Esophagus muscularis mucosa (tissue), 4 donors: ENCODE data around the gene HNRNPA3. TPM values are rescaled to one million over a fixed set of nuclear protein-coding genes. Genes with fewer than 3 reads are reported as not detected.
A peak's percentile ranks its signal among the peaks of the same experiment; 100 is the strongest.

Experiments used
- DNase-seq: peaks from one replicate; pipeline ENCODE4 v3.0.0-alpha.2; 2017; ENCODE audit errors: extremely low spot score
- H3K27ac ChIP-seq, 4 donors: fragments of 200-600 bp; sonication (generic); replicated peaks in 1 of 4; 1 replicate in 3 of 4; 2 replicates in 1 of 4; pipeline ENCODE4 v1.5.1; 2016 to 2019; ENCODE audit warnings: mild to moderate bottlenecking in 1 of 4
- H3K27me3 ChIP-seq, 4 donors: fragments of 200-600 bp; sonication (generic); one replicate each; pipeline versions ENCODE4 v1.5.1 to v1.6.0; 2016 to 2019
- H3K36me3 ChIP-seq, 4 donors: fragments of 200-600 bp; sonication (generic); one replicate each; pipeline ENCODE4 v1.5.1; 2016 to 2019
- H3K4me1 ChIP-seq, 4 donors: fragments of 200-600 bp; sonication (generic); one replicate each; pipeline ENCODE4 v1.5.1; 2016 to 2019
- H3K4me3 ChIP-seq, 4 donors: fragments of 200-600 bp; sonication (generic); 1 replicate in 2 of 4; 2 replicates in 2 of 4; pipeline ENCODE4 v1.5.1; 2016 to 2019; ENCODE audit warnings: mild to moderate bottlenecking in 4 of 4, moderate library complexity in 1 of 4
- H3K9me3 ChIP-seq, 4 donors: fragments of 200-600 bp; sonication (generic); 1 replicate in 3 of 4; 2 replicates in 1 of 4; pipeline ENCODE4 v1.5.1; 2016 to 2019
- CTCF ChIP-seq, 3 experiments: fragments of 200-600 bp in 2 of 3; fragments of 450-650 bp in 1 of 3; sonication (generic) in 2 of 3; IDR thresholded peaks; one replicate each; pipeline ENCODE4 v1.5.1; 2017 to 2019; ENCODE audit warnings: antibody characterized with exemption in 3 of 3, mild to moderate bottlenecking in 2 of 3, moderate library complexity in 1 of 3
- EP300 ChIP-seq: sonication (generic); formaldehyde crosslinking; IDR thresholded peaks from one replicate; pipeline ENCODE4 v1.6.1; 2017; ENCODE audit warnings: antibody characterized with exemption
- POLR2A ChIP-seq: fragments of 450-650 bp; IDR thresholded peaks from one replicate; pipeline ENCODE4 v1.6.1; 2017; ENCODE audit warnings: antibody characterized with exemption, moderate library complexity, mild to moderate bottlenecking, low read depth
- POLR2AphosphoS5 ChIP-seq, 2 donors: sonication (generic); formaldehyde crosslinking; IDR thresholded peaks; one replicate each; pipeline ENCODE4 v1.6.1; 2017; ENCODE audit warnings: antibody characterized with exemption in 2 of 2
- WGBS: methylation state at CpG from one replicate; pipeline ENCODE4 v1.1.5; 2018; 5-methylcytosine and 5-hydroxymethylcytosine counted together
- intact Hi-C: fragments of 100-400 bp; cut with DNase I; formaldehyde crosslinking; loops from one replicate; pipeline ENCODE4 v1.15.1; 2023
- small RNA-seq, 3 donors: library from RNA; depleted of rRNA; stranded (forward); fragments of <200 nt; gene quantifications; one replicate each; pipeline ENCODE3, GENCODE V24; 2016
- total RNA-seq, 4 donors: library from RNA; depleted of rRNA; stranded (reverse); fragments of >200 nt; gene quantifications; one replicate each; pipeline versions ENCODE4 v1.1.0 to v1.2.1, GENCODE V29; 2016

Gene HNRNPA3
- total RNA-seq, 4 donors from 2014 or later, result 59.2 to 72.3 (median 64.3) TPM

GRCh38 chr2:177271981-177272666, 59.5 kb downstream of the HNRNPA3 start:
- intact Hi-C loops, result no loop called here
- TF ChIP-seq CTCF (IDR thresholded peaks at IDR 0.05) (no peak), EP300 (no peak), POLR2AphosphoS5 (IDR thresholded peaks at IDR 0.05) (no peak), POLR2A (no peak)
- Histone ChIP-seq H3K4me1 (peaks cover 0 to 27% (median 19%) of the 10 kb centered on the region in 4 donors), H3K27ac (no peak overlapping the region), H3K36me3 (no peaks in the 10 kb centered on the region), H3K9me3 (no peaks in the 10 kb centered on the region), H3K27me3 (no peaks in the 10 kb centered on the region), H3K4me3 (no peak overlapping the region)
- DNase-seq, result no peak
- 91% methylated on average over 1 of the region's 1 CpG for WGBS

GRCh38 chr2:177272765-177273164, 60.2 kb downstream of the HNRNPA3 start:
- no peak for TF ChIP-seq POLR2AphosphoS5 (IDR thresholded peaks at IDR 0.05)
- no peak for TF ChIP-seq CTCF (IDR thresholded peaks at IDR 0.05)
- no peak for TF ChIP-seq POLR2A
- TF ChIP-seq EP300, result no peak
- Histone ChIP-seq H3K9me3 (no peaks in the 10 kb centered on the region), H3K27me3 (no peaks in the 10 kb centered on the region), H3K36me3 (no peaks in the 10 kb centered on the region), H3K4me1 (peaks cover 0 to 27% (median 19%) of the 10 kb centered on the region in 4 donors), H3K27ac (no peak overlapping the region), H3K4me3 (no peak overlapping the region)
- intact Hi-C loops, result no loop called here
- WGBS, result 91% methylated on average over 2 of the region's 2 CpGs
- DNase-seq, result no peak

GRCh38 chr2:177273408-177273807, 60.8 kb downstream of the HNRNPA3 start:
- TF ChIP-seq POLR2AphosphoS5 (IDR thresholded peaks at IDR 0.05), result no peak
- TF ChIP-seq EP300, result no peak
- TF ChIP-seq POLR2A, result no peak
- TF ChIP-seq CTCF (IDR thresholded peaks at IDR 0.05), result no peak
- intact Hi-C loops, result no loop called here
- 77% methylated on average over 3 of the region's 3 CpGs for WGBS
- Histone ChIP-seq H3K4me1 (peaks cover 0 to 27% (median 19%) of the 10 kb centered on the region in 4 donors), H3K36me3 (no peaks in the 10 kb centered on the region), H3K27ac (peak overlapping the region in 1 of 4 donors; percentile 34), H3K4me3 (no peak overlapping the region), H3K9me3 (no peaks in the 10 kb centered on the region), H3K27me3 (no peaks in the 10 kb centered on the region)
- DNase-seq, result no peak

Small RNA genes lying within 50 kb of the gene (small RNA-seq; reads per million reads assigned to genes)
- gene MIR3128 (0 reads per million in 3 donors), gene RF00019 (0 reads per million in 3 donors)

Other genes starting within 250 kb of the HNRNPA3 start
- gene NFE2L2, start 51.9 kb downstream of the HNRNPA3 start, total RNA-seq, result 100 to 1,000 TPM in 1 of 4 donors, 10 to 100 TPM in 3; 62.0 to 115 (median 72.3) TPM
- gene AGPS, start 180.0 kb downstream of the HNRNPA3 start, total RNA-seq, result 10 to 100 TPM; 26.3 to 46.1 (median 37.0) TPM